H1 (cell line): ENCODE data around the gene NEDD8. TPM values are rescaled to one million over a fixed set of nuclear protein-coding genes. Genes with fewer than 3 reads are reported as not detected.

Experiments
- KDM1A ChIP-seq: fragments of 200-600, 300-600 bp; sonication (generic); IDR thresholded peaks from 2 replicates; pipeline ENCODE4 v1.7.1; 2016; ENCODE audit warnings: mild to moderate bottlenecking, low read length, borderline replicate concordance
- RFX5 ChIP-seq: IDR thresholded peaks from 2 replicates; pipeline ENCODE4 v1.6.1; 2011; ENCODE audit warnings: low read depth, low read length, improper control_type of control experiment, borderline replicate concordance
- SRF ChIP-seq: IDR thresholded peaks from 2 replicates; pipeline ENCODE4 v1.6.1; 2011; ENCODE audit warnings: mild to moderate bottlenecking, low read depth, low read length, moderate library complexity
- polyA plus RNA-seq, 7 experiments: library from polyadenylated mRNA; depleted of rRNA in 3 of 7; stranded (reverse) in 5 of 7; unstranded in 2 of 7; fragments of >200 nt in 5 of 7; fragments of 200-250 nt in 2 of 7; gene quantifications; 1 replicate in 5 of 7; 2 replicates in 1 of 7; 4 replicates in 1 of 7; pipeline versions ENCODE4 v1.2.1 to v1.2.3, GENCODE V29; 2011 to 2013; ENCODE audit warnings: missing spikeins in 2 of 7, mixed read lengths in 2 of 7
- total RNA-seq: library from RNA; stranded (reverse); fragmentation: NEBNext Ultra II Directional; extraction: Animal tissue kit (Norgen Biotek cat#: 25700); gene quantifications from 2 replicates; pipeline ENCODE4 v1.2.1, GENCODE V29; 2021

Gene NEDD8
- total and polyA plus RNA-seq, 2 of the 8 experiments (the other 6 are each of a cell fraction or from before 2014, with no cell fraction given): 253 to 317 TPM

GRCh38 chr14:24186831-24187538, 45.2 kb downstream of the NEDD8 start (continued):
- TF ChIP-seq KDM1A: no peak
- TF ChIP-seq RFX5: no peak
- no peak for TF ChIP-seq SRF
